GM21423 (cell line): ENCODE measurements around the gene KIF18B.

Source experiments
- ATAC-seq: cut with Tn5 transposase; IDR thresholded peaks from one replicate; pipeline ENCODE4 v1.9.1; 2021; ENCODE audit warnings: mild to moderate bottlenecking, moderate library complexity; ENCODE audit not compliant: unreplicated experiment

KIF18B gene

GRCh38 chr17:44907729-44908470 lies 39.7 kb downstream of the KIF18B start:
- ATAC-seq = no peak

- ATAC-seq = no peak
These were observed 40.5 kb downstream of the KIF18B start for GRCh38 chr17:44906763-44907728.

GRCh38 chr17:44906010-44906646 lies 41.4 kb downstream of the KIF18B start:
- ATAC-seq = no peak

GRCh38 chr17:44905006-44906000 lies 42.3 kb downstream of the KIF18B start:
- no peak for ATAC-seq

GRCh38 chr17:44904001-44904984 lies 43.3 kb downstream of the KIF18B start:
- no peak for ATAC-seq

- ATAC-seq = no peak
These were observed 44.4 kb downstream of the KIF18B start for GRCh38 chr17:44903012-44903685.

GRCh38 chr17:44902135-44902760 lies 45.3 kb downstream of the KIF18B start:
- no peak for ATAC-seq

- no peak for ATAC-seq
These were observed 46.1 kb downstream of the KIF18B start for GRCh38 chr17:44901411-44901921.

- no peak for ATAC-seq
These were observed 46.7 kb downstream of the KIF18B start for GRCh38 chr17:44900894-44901293.

- ATAC-seq = peak; percentile 71
These were observed 48.3 kb downstream of the KIF18B start, which contains the start of gene EFTUD2 for GRCh38 chr17:44899074-44899782. Gene EFTUD2, minus strand, starts transcription at chr17:44899445. Its CDS starts 4,924 bp downstream, at chr17:44894521.

GRCh38 chr17:44898768-44899073 lies 48.9 kb downstream of the KIF18B start:
- ATAC-seq = no peak

GRCh38 chr17:44894642-44895041 lies 52.9 kb downstream of the KIF18B start:
- no peak for ATAC-seq

- ATAC-seq = no peak
These were observed 55.3 kb downstream of the KIF18B start for GRCh38 chr17:44892250-44892649.

- ATAC-seq = no peak
These were observed 58.6 kb downstream of the KIF18B start for GRCh38 chr17:44889003-44889402.

GRCh38 chr17:44887971-44888954 lies 59.3 kb downstream of the KIF18B start:
- no peak for ATAC-seq

GRCh38 chr17:44887016-44887415 lies 60.6 kb downstream of the KIF18B start:
- no peak for ATAC-seq
